ENCODE measurements around the gene FMO5. TPM values are rescaled to one million over a fixed set of nuclear protein-coding genes. Genes with fewer than 3 reads are reported as not detected.

FMO5 gene
- total and polyA plus RNA-seq, 2 donors (not counting 1 experiment from before 2014, with no cell fraction given), result 4.4 to 7.8 TPM

GRCh38 chr1:147245129-147245528, 20.0 kb upstream of the FMO5 start:
- peaks cover 14% of the 10 kb centered on the region for H4K20me1 ChIP-seq (ENCODE audit: control insufficient read depth, insufficient read depth, low read length, poor library complexity, severe bottlenecking)
- peaks cover 48% of the 10 kb centered on the region for H3K4me1 Mint-ChIP-seq
- peaks cover 24 to 27% of the 10 kb centered on the region in 2 donors for H3K4me1 ChIP-seq (ENCODE audit: control insufficient read depth in 2 of 2, insufficient read depth in 2 of 2, low read length in 2 of 2)
- no peaks in the 10 kb centered on the region for H3K27me3 Mint-ChIP-seq
- no peak for DNase-seq
- H3K79me2 ChIP-seq (ENCODE audit: control insufficient read depth, insufficient read depth, low read length), result peaks cover 75% of the 10 kb centered on the region
- H3K9me3 Mint-ChIP-seq (ENCODE audit: insufficient read depth), result no peaks in the 10 kb centered on the region
- intact Hi-C loops (cut with micrococcal nuclease), result no loop called here
- no peaks in the 10 kb centered on the region for H3K36me3 ChIP-seq (replicated peaks in 1 of 2; ENCODE audit: control extremely low read depth in 1 of 2, control insufficient read depth in 1 of 2, extremely low read depth in 1 of 2, insufficient read depth in 2 of 2, low read length in 1 of 2)
- no peak overlapping the region for H2AFZ ChIP-seq (ENCODE audit: insufficient read depth, low read depth, low read length, poor library complexity, severe bottlenecking)
- H3K27ac ChIP-seq (ENCODE audit: low read length in 2 of 2), result no peak overlapping the region
- 100% methylated on average over 2 of the region's 6 CpGs for WGBS (ENCODE audit: insufficient coverage)
- H3K27me3 ChIP-seq (replicated peaks in 1 of 4; ENCODE audit: control extremely low read depth in 1 of 4, control insufficient read depth in 3 of 4, insufficient read depth in 4 of 4, low read length in 3 of 4), result no peaks in the 10 kb centered on the region
- H3K4me3 ChIP-seq (ENCODE audit: control extremely low read depth in 1 of 5, extremely low read depth in 1 of 5, insufficient read depth in 1 of 5, low read depth in 2 of 5, low read length in 4 of 5), result no peak overlapping the region
- ChIA-PET POLR2A (no interaction called here), CTCF (no interaction called here)
- H3K9ac ChIP-seq (ENCODE audit: low read length), result no peak overlapping the region
- H3K4me2 ChIP-seq (replicated peaks; ENCODE audit: low read depth, low read length, poor library complexity, severe bottlenecking), result no peak overlapping the region
- no peak for ATAC-seq (ENCODE audit: low read depth)
- H3K4me3 Mint-ChIP-seq, result no peak overlapping the region
- no peaks in the 10 kb centered on the region for H3K9me3 ChIP-seq (ENCODE audit: control extremely low read depth in 1 of 3, control insufficient read depth in 2 of 3, insufficient read depth in 1 of 3, low read length in 2 of 3)
- no peak overlapping the region for H3K27ac Mint-ChIP-seq
- no peak for TF ChIP-seq EZH2 (IDR thresholded peaks at IDR 0.05; ENCODE audit: borderline replicate concordance, insufficient read depth, low read depth, low read length, poor library complexity, severe bottlenecking)
- no peak for TF ChIP-seq CTCF (IDR thresholded peaks at IDR 0.05)

DNA sequence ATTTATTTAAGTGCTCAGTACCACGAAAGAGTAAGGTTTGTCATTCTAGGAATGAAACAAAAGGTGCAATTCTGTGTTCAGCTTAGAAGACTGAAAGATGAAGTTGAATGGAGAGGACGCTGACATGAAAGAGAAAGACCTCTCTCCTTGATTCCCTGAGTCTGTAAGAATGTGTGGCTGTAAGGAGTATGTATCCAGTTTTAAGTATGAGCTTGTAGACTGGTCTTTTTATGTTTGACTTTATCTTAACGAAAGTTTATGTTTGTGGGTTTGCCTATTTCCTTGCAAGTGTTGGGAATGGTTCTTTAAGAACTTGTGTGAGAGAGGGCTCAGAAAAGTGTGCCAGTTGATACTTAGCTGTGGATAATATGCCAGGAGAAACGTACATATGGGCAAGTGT, 18.7 kb upstream of the FMO5 start:
- peak overlapping the region; percentile 96 for H3K4me3 Mint-ChIP-seq
- no peaks in the 10 kb centered on the region for H3K9me3 ChIP-seq (ENCODE audit: control extremely low read depth in 1 of 3, control insufficient read depth in 2 of 3, insufficient read depth in 1 of 3, low read length in 2 of 3)
- no peaks in the 10 kb centered on the region for H3K27me3 ChIP-seq (replicated peaks in 1 of 4; ENCODE audit: control extremely low read depth in 1 of 4, control insufficient read depth in 3 of 4, insufficient read depth in 4 of 4, low read length in 3 of 4)
- H3K9ac ChIP-seq (ENCODE audit: low read length), result peak overlapping the region; percentile 96
- CTCF ChIA-PET, result interaction anchor here (0.6 to 3.5 kb wide), 11 partner anchors 12 to 603 kb away, joined by 3 to 63 read pairs (median 4); partner anchors contain the start of gene PRKAB2
- H4K20me1 ChIP-seq (ENCODE audit: control insufficient read depth, insufficient read depth, low read length, poor library complexity, severe bottlenecking), result peaks cover 12% of the 10 kb centered on the region
- TF ChIP-seq EZH2 (IDR thresholded peaks at IDR 0.05; ENCODE audit: borderline replicate concordance, insufficient read depth, low read depth, low read length, poor library complexity, severe bottlenecking) (no peak), CTCF (IDR thresholded peaks at IDR 0.05) (no peak)
- intact Hi-C loops (cut with micrococcal nuclease), result loop anchor here (2.0 to 5.0 kb wide), 3 partner anchors 19 to 353 kb away; partner anchors contain the start of gene FMO5
- peaks cover 24 to 27% of the 10 kb centered on the region in 2 donors for H3K4me1 ChIP-seq (ENCODE audit: control insufficient read depth in 2 of 2, insufficient read depth in 2 of 2, low read length in 2 of 2)
- POLR2A ChIA-PET, result interaction anchor here (0.7 to 2.7 kb wide), 3 partner anchors 19 to 159 kb away, joined by 3 to 11 read pairs (median 5); partner anchors contain the start of genes FMO5 and PRKAB2
- 10% methylated on average over 3 of the region's 4 CpGs for WGBS (ENCODE audit: insufficient coverage)
- H3K4me1 Mint-ChIP-seq, result peaks cover 44% of the 10 kb centered on the region
- no peaks in the 10 kb centered on the region for H3K27me3 Mint-ChIP-seq
- H3K36me3 ChIP-seq (replicated peaks in 1 of 2; ENCODE audit: control extremely low read depth in 1 of 2, control insufficient read depth in 1 of 2, extremely low read depth in 1 of 2, insufficient read depth in 2 of 2, low read length in 1 of 2), result no peaks in the 10 kb centered on the region
- DNase-seq (no peak), ATAC-seq (ENCODE audit: low read depth) (no peak)
- H3K4me3 ChIP-seq (ENCODE audit: control extremely low read depth in 1 of 5, extremely low read depth in 1 of 5, insufficient read depth in 1 of 5, low read depth in 2 of 5, low read length in 4 of 5), result peak overlapping the region; percentile 81 to 95 (median 89)
- peak overlapping the region; percentile 91 for H3K4me2 ChIP-seq (replicated peaks; ENCODE audit: low read depth, low read length, poor library complexity, severe bottlenecking)
- peaks cover 62% of the 10 kb centered on the region for H3K79me2 ChIP-seq (ENCODE audit: control insufficient read depth, insufficient read depth, low read length)
- H2AFZ ChIP-seq (ENCODE audit: insufficient read depth, low read depth, low read length, poor library complexity, severe bottlenecking), result peak overlapping the region; percentile 100
- H3K27ac Mint-ChIP-seq, result peak overlapping the region; percentile 8
- H3K27ac ChIP-seq (ENCODE audit: low read length in 2 of 2), result peak overlapping the region in 1 of 2 donors; percentile 77
- H3K9me3 Mint-ChIP-seq (ENCODE audit: insufficient read depth), result no peaks in the 10 kb centered on the region

All from B cell (primary cell).